ENCODE measurements around the gene SYVN1. TPM values are rescaled to one million over a fixed set of nuclear protein-coding genes. Genes with fewer than 3 reads are reported as not detected.
"Not testable (repeated sequence)": the region's sequence is repeated elsewhere in the genome, so short reads cannot be mapped to it uniquely, and the experiment has no call there.

SYVN1 gene
- total RNA-seq, 2 experiments from 2014 or later, result 89.1 to 96.8 TPM

- Histone ChIP-seq H3K9me3 (ENCODE audit: control insufficient read depth in 1 of 2, insufficient read depth in 1 of 2, low read length in 2 of 2) (no peaks in the 10 kb centered on the region), H3K27me3 (ENCODE audit: control insufficient read depth in 1 of 2, insufficient read depth in 2 of 2, low read length in 2 of 2) (no peaks in the 10 kb centered on the region), H3K27ac (ENCODE audit: low read depth in 1 of 2, low read length in 2 of 2) (no peak overlapping the region), H3K36me3 (ENCODE audit: insufficient read depth, low read length) (peaks cover 25% of the 10 kb centered on the region), H3K4me1 (ENCODE audit: insufficient read depth, low read length) (peaks cover 37% of the 10 kb centered on the region), H3K4me3 (ENCODE audit: low read length) (peak overlapping the region; percentile 97)
- peak; percentile 65 for TF ChIP-seq CTCF (IDR thresholded peaks at IDR 0.05)
- Mint-ChIP-seq H3K36me3 (ENCODE audit: low read depth) (peaks cover 20% of the 10 kb centered on the region), H3K4me3 (peak overlapping the region; percentile 94), H3K27ac (peak overlapping the region; percentile 83), H3K9me3 (no peaks in the 10 kb centered on the region), H3K27me3 (no peaks in the 10 kb centered on the region), H3K4me1 (ENCODE audit: low read depth) (peaks cover 12% of the 10 kb centered on the region)
- DNase-seq (peak; percentile 22 to 80 (median 45)), ATAC-seq (ENCODE audit: poor library complexity) (peak; percentile 67)
- ChIA-PET POLR2A (interaction anchor here (0.6 to 3.9 kb wide), 8 partner anchors 14 to 436 kb away, joined by 3 to 30 read pairs (median 5); partner anchors contain the start of genes FAU, MRPL49, SYVN1 and VPS51), CTCF (interaction anchor here (1.0 to 1.7 kb wide), 5 partner anchors 10 to 71 kb away, joined by 3 to 6 read pairs (median 4); partner anchors contain the start of gene TM7SF2)
- intact Hi-C loops (cut with DNase I, micrococcal nuclease), result loop anchor here (1.0 to 5.0 kb wide), 4 partner anchors 44 to 169 kb away; partner anchors contain the start of gene ARL2 (in 1 of the 2)
These were observed 46.7 kb upstream of the SYVN1 start for GRCh38 chr11:65180877-65181568.

- H3K4me3 Mint-ChIP-seq; H3K36me3 Mint-ChIP-seq (ENCODE audit: low read depth); H3K36me3 ChIP-seq (ENCODE audit: insufficient read depth, low read length); intact Hi-C loops (cut with DNase I, micrococcal nuclease); H3K27ac Mint-ChIP-seq; H3K4me1 ChIP-seq (ENCODE audit: insufficient read depth, low read length); H3K27ac ChIP-seq (ENCODE audit: low read depth in 1 of 2, low read length in 2 of 2); DNase-seq; ATAC-seq (ENCODE audit: poor library complexity); CTCF ChIA-PET; H3K27me3 Mint-ChIP-seq; H3K4me3 ChIP-seq (ENCODE audit: low read length); H3K4me1 Mint-ChIP-seq (ENCODE audit: low read depth); H3K9me3 ChIP-seq (ENCODE audit: control insufficient read depth in 1 of 2, insufficient read depth in 1 of 2, low read length in 2 of 2); H3K27me3 ChIP-seq (ENCODE audit: control insufficient read depth in 1 of 2, insufficient read depth in 2 of 2, low read length in 2 of 2); H3K9me3 Mint-ChIP-seq: not testable (repeated sequence)
- POLR2A ChIA-PET, result interaction anchor here (1.0 kb wide), 1 partner anchor 40 kb away, joined by 4 read pairs; no protein-coding TSS in a partner anchor
These were observed 40.3 kb upstream of the SYVN1 start for GRCh38 chr11:65174571-65175010.

GRCh38 chr11:65172600-65172999 is 38.3 kb upstream of the SYVN1 start:
- no peak for TF ChIP-seq CTCF (IDR thresholded peaks at IDR 0.05)

More at GRCh38 chr11:65172600-65172999, 38.3 kb upstream of the SYVN1 start:
- Mint-ChIP-seq H3K36me3 (ENCODE audit: low read depth) (no peaks in the 10 kb centered on the region), H3K4me1 (ENCODE audit: low read depth) (no peaks in the 10 kb centered on the region), H3K4me3 (no peak overlapping the region), H3K27ac (no peak overlapping the region), H3K9me3 (no peaks in the 10 kb centered on the region), H3K27me3 (no peaks in the 10 kb centered on the region)
- Histone ChIP-seq H3K36me3 (ENCODE audit: insufficient read depth, low read length) (no peaks in the 10 kb centered on the region), H3K4me3 (ENCODE audit: low read length) (no peak overlapping the region), H3K4me1 (ENCODE audit: insufficient read depth, low read length) (peaks cover 9% of the 10 kb centered on the region), H3K9me3 (ENCODE audit: control insufficient read depth in 1 of 2, insufficient read depth in 1 of 2, low read length in 2 of 2) (no peaks in the 10 kb centered on the region), H3K27me3 (ENCODE audit: control insufficient read depth in 1 of 2, insufficient read depth in 2 of 2, low read length in 2 of 2) (no peaks in the 10 kb centered on the region), H3K27ac (ENCODE audit: low read depth in 1 of 2, low read length in 2 of 2) (no peak overlapping the region)
- intact Hi-C loops (cut with DNase I, micrococcal nuclease), result no loop called here
- CTCF ChIA-PET, result no interaction called here
- ATAC-seq (ENCODE audit: poor library complexity) (no peak), DNase-seq (no peak)
- POLR2A ChIA-PET, result no interaction called here

Measured in CD4-positive, alpha-beta T cell (primary cell).